ENCODE results near the gene LNPK.
"Not testable (repeated sequence)": the region's sequence is repeated elsewhere in the genome, so short reads cannot be mapped to it uniquely, and the experiment has no call there.

DNA sequence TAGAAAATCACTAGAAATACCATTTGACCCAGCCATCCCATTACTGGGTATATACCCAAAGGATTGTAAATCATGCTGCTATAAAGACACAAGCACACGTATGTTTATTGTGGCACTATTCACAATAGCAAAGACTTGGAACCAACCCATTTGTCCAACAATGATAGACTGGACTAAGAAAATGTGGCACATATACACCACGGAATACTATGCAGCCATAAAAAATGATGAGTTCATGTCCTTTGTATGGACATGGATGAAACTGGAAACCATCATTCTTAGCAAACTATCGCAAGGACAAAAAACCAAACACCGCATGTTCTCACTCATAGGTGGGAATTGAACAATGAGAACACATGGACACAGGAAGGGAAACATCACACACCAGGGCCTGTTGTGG, 14.9 kb downstream of the LNPK start:
- TF ChIP-seq CTCF (IDR thresholded peaks at IDR 0.05; ENCODE audit: low read depth, low read length, poor library complexity, severe bottlenecking); EZH2phosphoT487 (IDR thresholded peaks at IDR 0.05; ENCODE audit: borderline replicate concordance, low read length): not testable (repeated sequence)

Measured in DOHH2 (cell line).